H1 (cell line): ENCODE results near the gene SLC15A1. TPM values are rescaled to one million over a fixed set of nuclear protein-coding genes. Genes with fewer than 3 reads are reported as not detected.

Experiments used
- CTCF ChIA-PET: fragments of 300-600 bp; sonication (Branson Sonifier 250); formaldehyde crosslinking; loops from one replicate; lab custom pipeline; 2021; ENCODE audit not compliant: partially characterized antibody; lab: Charles Lee
- POLR2A ChIA-PET: fragments of 300-600 bp; sonication (Branson Sonifier 250); formaldehyde crosslinking; loops from one replicate; lab custom pipeline; 2021; ENCODE audit warnings: inconsistent platforms; ENCODE audit not compliant: partially characterized antibody; lab: Charles Lee
- DNase-seq, 2 experiments: peaks; one replicate each; pipeline versions ENCODE4 v3.0.0 to v3.0.0-alpha.2; 2010 to 2022; ENCODE audit warnings: low spot score in 2 of 2, low read depth in 1 of 2, mixed read lengths in 1 of 2
- FAIRE-seq: peaks from 2 replicates; lab custom pipeline; 2011; peaks lifted over from hg19 to GRCh38; lab: Jason Lieb, UNC
- H2AFZ ChIP-seq: 2 replicates; pipeline ENCODE4 v1.8.1; 2012; ENCODE audit warnings: low read length, inconsistent platforms
- H2AK5ac ChIP-seq: 2 replicates; pipeline ENCODE4 v1.6.1; 2013; ENCODE audit warnings: low read depth, low read length
- H2BK120ac ChIP-seq: replicated peaks from 2 replicates; pipeline ENCODE3; 2013; ENCODE audit warnings: low read depth, low read length, inconsistent platforms
- H2BK12ac ChIP-seq: 2 replicates; pipeline ENCODE4 v1.6.1; 2013; ENCODE audit warnings: low read depth, low read length
- H2BK15ac ChIP-seq: 2 replicates; pipeline ENCODE4 v1.6.1; 2013; ENCODE audit warnings: low read length
- H2BK20ac ChIP-seq: 2 replicates; pipeline ENCODE4 v1.6.1; 2013; ENCODE audit warnings: low read length
- H2BK5ac ChIP-seq: 2 replicates; pipeline ENCODE4 v1.6.1; 2013; ENCODE audit warnings: low read depth, low read length
- H3K14ac ChIP-seq: 2 replicates; pipeline ENCODE4 v1.6.1; 2013; ENCODE audit warnings: inconsistent platforms; ENCODE audit not compliant: insufficient read length
- H3K18ac ChIP-seq: 2 replicates; pipeline ENCODE4 v1.6.1; 2013; ENCODE audit warnings: low read length; ENCODE audit errors: extremely low read depth
- H3K23ac ChIP-seq: 2 replicates; pipeline ENCODE4 v1.6.1; 2013; ENCODE audit warnings: inconsistent platforms; ENCODE audit not compliant: insufficient read length
- H3K23me2 ChIP-seq: 2 replicates; pipeline ENCODE4 v1.6.1; 2013; ENCODE audit warnings: low read depth, low read length
- H3K27ac ChIP-seq: 2 replicates; pipeline ENCODE4 v1.6.1; 2011; ENCODE audit warnings: low read depth, low read length, inconsistent platforms
- H3K27me3 ChIP-seq, 4 experiments: replicated peaks in 1 of 4; 1 replicate in 1 of 4; 2 replicates in 3 of 4; pipeline versions ENCODE4 v1.6.1 to v1.8.1; 2011 to 2013; ENCODE audit warnings: low read length in 3 of 4, mild to moderate bottlenecking in 3 of 4, inconsistent platforms in 2 of 4, mixed read lengths in 2 of 4, moderate library complexity in 1 of 4; ENCODE audit not compliant: control insufficient read depth in 3 of 4, insufficient read depth in 3 of 4; ENCODE audit errors: extremely low read depth in 1 of 4
- H3K36me3 ChIP-seq, 4 experiments: 2 replicates each; pipeline versions ENCODE4 v1.6.1 to v1.8.1; 2011 to 2013; ENCODE audit warnings: mild to moderate bottlenecking in 4 of 4, low read length in 3 of 4, moderate library complexity in 2 of 4, control low read depth in 1 of 4, inconsistent platforms in 1 of 4; ENCODE audit not compliant: insufficient read depth in 4 of 4, control insufficient read depth in 2 of 4
- H3K4ac ChIP-seq: replicated peaks from 2 replicates; pipeline ENCODE3; 2013; ENCODE audit warnings: low read length, low read depth, mixed read lengths, inconsistent platforms; ENCODE audit not compliant: insufficient read length
- H3K4me1 ChIP-seq, 4 experiments: replicated peaks in 1 of 4; 1 replicate in 1 of 4; 2 replicates in 3 of 4; pipeline versions ENCODE4 v1.6.1 to v1.8.1; 2011 to 2013; ENCODE audit warnings: low read length in 3 of 4, inconsistent platforms in 2 of 4, mixed read lengths in 1 of 4; ENCODE audit not compliant: insufficient read depth in 4 of 4, control insufficient read depth in 3 of 4
- H3K4me2 ChIP-seq, 2 experiments: 2 replicates each; pipeline versions ENCODE4 v1.6.1 to v1.8.1; 2011 to 2013; ENCODE audit warnings: low read depth in 2 of 2, low read length in 2 of 2, control low read depth in 1 of 2, inconsistent platforms in 1 of 2, mild to moderate bottlenecking in 1 of 2; ENCODE audit not compliant: insufficient read depth in 1 of 2
- H3K4me3 ChIP-seq, 4 experiments: fragments of 200-600, 300-600 bp in 1 of 4; sonication (generic), shearing (Covaris generic), sonication (Bioruptor Twin) in 1 of 4; 2 replicates each; pipeline versions ENCODE4 v1.5.1 to v1.8.1; 2011 to 2016; ENCODE audit warnings: low read length in 4 of 4, low read depth in 3 of 4, control low read depth in 2 of 4, inconsistent platforms in 2 of 4, mild to moderate bottlenecking in 2 of 4, mixed read lengths in 1 of 4, moderate library complexity in 1 of 4; ENCODE audit not compliant: insufficient read depth in 2 of 4; ENCODE audit errors: extremely low read depth in 1 of 4
- H3K56ac ChIP-seq: replicated peaks from 2 replicates; pipeline ENCODE3; 2013; ENCODE audit warnings: low read depth, mild to moderate bottlenecking, mixed read lengths, low read length, inconsistent platforms; ENCODE audit not compliant: insufficient read length
- H3K79me1 ChIP-seq: 2 replicates; pipeline ENCODE4 v1.6.1; 2013; ENCODE audit warnings: low read depth, low read length, control low read depth
- H3K79me2 ChIP-seq, 2 experiments: 2 replicates each; pipeline versions ENCODE4 v1.6.1 to v1.8.1; 2012 to 2013; ENCODE audit warnings: low read length in 2 of 2, mild to moderate bottlenecking in 2 of 2, inconsistent platforms in 1 of 2; ENCODE audit not compliant: insufficient read depth in 2 of 2, control insufficient read depth in 1 of 2
- H3K9ac ChIP-seq, 4 experiments: replicated peaks in 1 of 4; 1 replicate in 1 of 4; 2 replicates in 3 of 4; pipeline versions ENCODE4 v1.6.1 to v1.8.1; 2011 to 2013; ENCODE audit warnings: low read depth in 3 of 4, low read length in 3 of 4, control low read depth in 2 of 4, mild to moderate bottlenecking in 2 of 4, moderate library complexity in 2 of 4, inconsistent platforms in 1 of 4; ENCODE audit errors: extremely low read depth in 1 of 4
- H3K9me3 ChIP-seq, 2 experiments: 2 replicates each; pipeline versions ENCODE4 v1.6.1 to v1.8.1; 2012 to 2013; ENCODE audit warnings: mild to moderate bottlenecking in 2 of 2, moderate library complexity in 2 of 2, control low read depth in 1 of 2, inconsistent platforms in 1 of 2, low read depth in 1 of 2, low read length in 1 of 2, mixed read lengths in 1 of 2; ENCODE audit not compliant: insufficient read depth in 2 of 2
- H4K20me1 ChIP-seq, 2 experiments: replicated peaks in 1 of 2; 2 replicates each; pipeline versions ENCODE3 to v1.8.1; 2011 to 2013; ENCODE audit warnings: inconsistent platforms in 2 of 2, low read length in 2 of 2, mild to moderate bottlenecking in 1 of 2; ENCODE audit not compliant: insufficient read depth in 2 of 2, control insufficient read depth in 1 of 2
- H4K5ac ChIP-seq: 2 replicates; pipeline ENCODE4 v1.6.1; 2013; ENCODE audit warnings: low read length, low read depth, mixed read lengths, inconsistent platforms; ENCODE audit not compliant: insufficient read length
- H4K8ac ChIP-seq: 2 replicates; pipeline ENCODE4 v1.8.0; 2013; ENCODE audit warnings: mild to moderate bottlenecking, moderate library complexity, low read length, inconsistent platforms; ENCODE audit not compliant: insufficient read depth; ENCODE audit errors: extremely low read depth
- H4K91ac ChIP-seq: replicated peaks from 2 replicates; pipeline ENCODE3; 2013; ENCODE audit warnings: low read length, mixed read lengths, inconsistent platforms; ENCODE audit not compliant: insufficient read length
- CEBPB ChIP-seq: IDR thresholded peaks from 2 replicates; pipeline ENCODE4 v1.6.1; 2012; ENCODE audit warnings: low read depth, low read length
- CTBP2 ChIP-seq: IDR thresholded peaks from 2 replicates; pipeline ENCODE4 v1.7.0; 2011; ENCODE audit warnings: borderline replicate concordance, mild to moderate bottlenecking, moderate library complexity, mixed read lengths, low read length; ENCODE audit not compliant: insufficient read depth, insufficient read length
- WGBS, 2 experiments: shearing (Covaris generic) in 1 of 2; methylation state at CpG; one replicate each; pipeline versions ENCODE4 v1.1.6 to v1.1.7; 2013 to 2015; ENCODE audit warnings: low lambda C conversion rate in 2 of 2, mixed read lengths in 2 of 2, inconsistent platforms in 1 of 2, low coverage in 1 of 2, missing lambda C conversion rate in 1 of 2; ENCODE audit not compliant: insufficient replicate concordance in 2 of 2, insufficient coverage in 1 of 2, insufficient read length in 1 of 2; ENCODE audit errors: extremely low coverage in 1 of 2, missing lambda C conversion rate in 1 of 2; 5-methylcytosine and 5-hydroxymethylcytosine counted together
- polyA plus RNA-seq, 7 experiments: library from polyadenylated mRNA; depleted of rRNA in 3 of 7; stranded (reverse) in 5 of 7; unstranded in 2 of 7; fragments of >200 nt in 5 of 7; fragments of 200-250 nt in 2 of 7; gene quantifications; 1 replicate in 5 of 7; 2 replicates in 1 of 7; 4 replicates in 1 of 7; pipeline versions ENCODE4 v1.2.1 to v1.2.3, GENCODE V29; 2011 to 2013; ENCODE audit warnings: missing spikeins in 2 of 7, mixed read lengths in 2 of 7
- total RNA-seq: library from RNA; stranded (reverse); fragmentation: NEBNext Ultra II Directional; extraction: Animal tissue kit (Norgen Biotek cat#: 25700); gene quantifications from 2 replicates; pipeline ENCODE4 v1.2.1, GENCODE V29; 2021

Gene SLC15A1
- total and polyA plus RNA-seq, 2 of the 8 experiments (the other 6 are each of a cell fraction or from before 2014, with no cell fraction given) = 1.3 to 2.4 TPM

- FAIRE-seq (no peak), DNase-seq (no peak)
- ChIA-PET CTCF (interaction anchor here (3.4 kb wide), 1 partner anchor 9 kb away, joined by 10 read pairs; no protein-coding TSS in a partner anchor), POLR2A (no interaction called here)
- Histone ChIP-seq H3K14ac (no peak overlapping the region), H3K56ac (no peak overlapping the region), H3K4me2 (no peak overlapping the region), H3K27ac (no peak overlapping the region), H3K9ac (no peak overlapping the region), H4K20me1 (no peaks in the 10 kb centered on the region), H3K36me3 (no peaks in the 10 kb centered on the region), H2AFZ (no peak overlapping the region), H2BK120ac (no peak overlapping the region), H2BK5ac (no peak overlapping the region), H3K18ac (no peak overlapping the region), H2BK15ac (no peak overlapping the region), H4K5ac (no peak overlapping the region), H3K4me1 (peaks cover 0 to 4% (median 1%) of the 10 kb centered on the region in 4 experiments; a peak in 2 of 7 replicates), H3K4me3 (no peak overlapping the region), H3K9me3 (no peaks in the 10 kb centered on the region), H2BK12ac (no peak overlapping the region), H3K23me2 (no peaks in the 10 kb centered on the region), H2AK5ac (no peak overlapping the region), H4K8ac (no peak overlapping the region), H3K79me2 (no peaks in the 10 kb centered on the region), H3K27me3 (peaks cover 0 to 2% (median 0%) of the 10 kb centered on the region in 4 experiments; a peak in 1 of 7 replicates), H2BK20ac (no peak overlapping the region), H4K91ac (no peak overlapping the region), H3K79me1 (no peaks in the 10 kb centered on the region), H3K4ac (no peak overlapping the region)
- WGBS, 2 experiments = 87% methylated on average over 4 of the region's 4 CpGs; no CpG with 5 or more reads in 1 of the 2 experiments
- peak; percentile 87 for TF ChIP-seq CEBPB
- TF ChIP-seq CTBP2 = no peak
- TF ChIP-seq, all 59 proteins: peak for 1
- no peak overlapping the region for H3K23ac ChIP-seq
These were observed 16.1 kb upstream of the SLC15A1 start for GRCh38 chr13:98768522-98768921.
